A549 (cell line): ENCODE results near the gene RTCB.

ENCODE experiments used
- BHLHE40 ChIP-seq: IDR thresholded peaks from 2 replicates; pipeline ENCODE4 v1.6.1; 2012; ENCODE audit warnings: low read depth, low read length, inconsistent platforms
- CHD4 ChIP-seq: fragments of 200-600 bp; sonication (generic); IDR thresholded peaks from 2 replicates; pipeline ENCODE4 v1.6.1; 2016; ENCODE audit warnings: antibody characterized with exemption, mild to moderate bottlenecking, borderline replicate concordance
- GATA3 ChIP-seq: IDR thresholded peaks from 2 replicates; pipeline ENCODE4 v1.6.1; 2012; ENCODE audit warnings: borderline replicate concordance
- JUN ChIP-seq, 2 experiments: fragments of >200 bp; sonication (Bioruptor Twin); formaldehyde crosslinking; IDR thresholded peaks; 2 replicates in 1 of 2; 3 replicates in 1 of 2; pipeline ENCODE4 v1.6.1; 2016 to 2017
- MAZ ChIP-seq: fragments of 150-350 bp; IDR thresholded peaks from 2 replicates; pipeline ENCODE4 v1.6.1; 2014; ENCODE audit warnings: antibody characterized with exemption, low read depth, low read length, borderline replicate concordance
- ZC3H11A ChIP-seq: fragments of 450-650 bp; IDR thresholded peaks from 2 replicates; pipeline ENCODE4 v1.6.1; 2014; ENCODE audit warnings: antibody characterized with exemption, mild to moderate bottlenecking
- TF ChIP-seq, protein P1 (sequence below): fragments of >200 bp; sonication (Bioruptor Twin); formaldehyde crosslinking; IDR thresholded peaks from 3 replicates; pipeline ENCODE4 v1.5.1; 2016

DNA sequence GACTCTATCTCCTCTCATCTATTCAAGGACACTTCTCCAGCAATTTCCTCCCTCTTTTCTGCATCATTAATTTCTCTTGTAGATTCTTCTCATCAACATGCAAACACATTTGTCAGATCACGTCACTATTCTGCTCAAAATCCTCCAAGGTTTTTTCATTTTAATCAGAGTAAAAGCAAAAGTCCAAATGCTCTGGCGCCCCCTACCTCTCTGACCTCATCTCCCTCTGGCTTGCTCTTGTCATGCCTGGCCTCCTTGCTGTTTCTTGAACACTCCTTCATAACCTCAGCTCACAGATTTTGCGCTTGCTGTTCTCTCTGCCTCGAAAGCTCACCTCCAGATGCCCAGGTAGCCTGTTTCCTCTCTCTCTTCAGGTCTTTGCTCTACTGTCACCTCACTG is 22.4 kb downstream of the RTCB start:
- no peak for TF ChIP-seq BHLHE40
- TF ChIP-seq, protein P1, sequence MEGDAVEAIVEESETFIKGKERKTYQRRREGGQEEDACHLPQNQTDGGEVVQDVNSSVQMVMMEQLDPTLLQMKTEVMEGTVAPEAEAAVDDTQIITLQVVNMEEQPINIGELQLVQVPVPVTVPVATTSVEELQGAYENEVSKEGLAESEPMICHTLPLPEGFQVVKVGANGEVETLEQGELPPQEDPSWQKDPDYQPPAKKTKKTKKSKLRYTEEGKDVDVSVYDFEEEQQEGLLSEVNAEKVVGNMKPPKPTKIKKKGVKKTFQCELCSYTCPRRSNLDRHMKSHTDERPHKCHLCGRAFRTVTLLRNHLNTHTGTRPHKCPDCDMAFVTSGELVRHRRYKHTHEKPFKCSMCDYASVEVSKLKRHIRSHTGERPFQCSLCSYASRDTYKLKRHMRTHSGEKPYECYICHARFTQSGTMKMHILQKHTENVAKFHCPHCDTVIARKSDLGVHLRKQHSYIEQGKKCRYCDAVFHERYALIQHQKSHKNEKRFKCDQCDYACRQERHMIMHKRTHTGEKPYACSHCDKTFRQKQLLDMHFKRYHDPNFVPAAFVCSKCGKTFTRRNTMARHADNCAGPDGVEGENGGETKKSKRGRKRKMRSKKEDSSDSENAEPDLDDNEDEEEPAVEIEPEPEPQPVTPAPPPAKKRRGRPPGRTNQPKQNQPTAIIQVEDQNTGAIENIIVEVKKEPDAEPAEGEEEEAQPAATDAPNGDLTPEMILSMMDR = 0 out of 3 replicates have a peak, but pooled peaks have one; percentile 26
- no peak for TF ChIP-seq MAZ
- no peak for TF ChIP-seq CHD4
- TF ChIP-seq JUN (IDR thresholded peaks at IDR 0.05) = no peak
- no peak for TF ChIP-seq ZC3H11A
- no peak for TF ChIP-seq GATA3
